Measurements from ENCODE around the gene EED.

DNA sequence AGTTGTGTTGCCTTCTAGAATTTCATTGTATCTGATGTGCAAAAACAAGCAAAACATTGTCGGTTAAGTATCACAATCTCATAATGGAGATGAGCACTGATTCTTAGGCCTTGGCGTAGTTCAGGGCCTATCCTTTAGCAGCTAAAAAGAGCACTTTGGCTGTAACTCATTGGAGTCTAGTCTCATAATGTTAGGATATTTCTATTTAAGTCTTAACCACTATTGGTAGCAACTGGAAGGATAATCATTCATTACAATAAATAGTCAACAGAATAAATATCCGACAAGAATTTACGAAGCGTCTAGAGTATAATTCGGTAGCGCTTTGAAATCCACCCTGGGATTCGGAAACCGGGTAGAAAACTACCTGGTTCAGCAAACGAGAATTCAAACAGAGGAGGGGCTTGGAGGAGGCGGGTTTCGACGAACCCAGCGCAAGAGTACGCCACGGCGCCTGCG is 461 bp upstream of the EED start:
- TF ChIP-seq, protein P1, sequence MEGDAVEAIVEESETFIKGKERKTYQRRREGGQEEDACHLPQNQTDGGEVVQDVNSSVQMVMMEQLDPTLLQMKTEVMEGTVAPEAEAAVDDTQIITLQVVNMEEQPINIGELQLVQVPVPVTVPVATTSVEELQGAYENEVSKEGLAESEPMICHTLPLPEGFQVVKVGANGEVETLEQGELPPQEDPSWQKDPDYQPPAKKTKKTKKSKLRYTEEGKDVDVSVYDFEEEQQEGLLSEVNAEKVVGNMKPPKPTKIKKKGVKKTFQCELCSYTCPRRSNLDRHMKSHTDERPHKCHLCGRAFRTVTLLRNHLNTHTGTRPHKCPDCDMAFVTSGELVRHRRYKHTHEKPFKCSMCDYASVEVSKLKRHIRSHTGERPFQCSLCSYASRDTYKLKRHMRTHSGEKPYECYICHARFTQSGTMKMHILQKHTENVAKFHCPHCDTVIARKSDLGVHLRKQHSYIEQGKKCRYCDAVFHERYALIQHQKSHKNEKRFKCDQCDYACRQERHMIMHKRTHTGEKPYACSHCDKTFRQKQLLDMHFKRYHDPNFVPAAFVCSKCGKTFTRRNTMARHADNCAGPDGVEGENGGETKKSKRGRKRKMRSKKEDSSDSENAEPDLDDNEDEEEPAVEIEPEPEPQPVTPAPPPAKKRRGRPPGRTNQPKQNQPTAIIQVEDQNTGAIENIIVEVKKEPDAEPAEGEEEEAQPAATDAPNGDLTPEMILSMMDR (IDR thresholded peaks at IDR 0.05), result peak in 1 of 6 experiments; percentile 4
- no peak for TF ChIP-seq POLR2A (IDR thresholded peaks at IDR 0.05)

Measured in thyroid gland (tissue), 4 donors.